SK-N-DZ (cell line): Measurements from ENCODE around the gene MRLN.

Source experiments
- DNase-seq: peaks from one replicate; pipeline ENCODE4 v3.0.0-alpha.2; 2015; ENCODE audit warnings: low spot score

Gene MRLN

GRCh38 chr10:59706851-59707797 is 46.1 kb downstream of the MRLN start:
- no peak for DNase-seq

- DNase-seq: no peak
These were observed 47.3 kb downstream of the MRLN start for GRCh38 chr10:59705931-59706330.

- no peak for DNase-seq
These were observed 48.6 kb downstream of the MRLN start for GRCh38 chr10:59704630-59705029.

GRCh38 chr10:59702347-59702746 is 50.9 kb downstream of the MRLN start:
- no peak for DNase-seq

GRCh38 chr10:59700709-59701108 is 52.5 kb downstream of the MRLN start:
- no peak for DNase-seq

GRCh38 chr10:59698326-59698725 is 54.9 kb downstream of the MRLN start:
- no peak for DNase-seq

GRCh38 chr10:59695637-59696036 is 57.6 kb downstream of the MRLN start:
- DNase-seq: no peak

- DNase-seq: no peak
These were observed 58.3 kb downstream of the MRLN start for GRCh38 chr10:59694936-59695335.

- no peak for DNase-seq
These were observed 61.1 kb downstream of the MRLN start for GRCh38 chr10:59692113-59692512.

- DNase-seq: no peak
These were observed 64.3 kb downstream of the MRLN start for GRCh38 chr10:59688921-59689351.

GRCh38 chr10:59687657-59688056 is 65.6 kb downstream of the MRLN start:
- DNase-seq: no peak
